ENCODE results near the gene PALD1.

DNA sequence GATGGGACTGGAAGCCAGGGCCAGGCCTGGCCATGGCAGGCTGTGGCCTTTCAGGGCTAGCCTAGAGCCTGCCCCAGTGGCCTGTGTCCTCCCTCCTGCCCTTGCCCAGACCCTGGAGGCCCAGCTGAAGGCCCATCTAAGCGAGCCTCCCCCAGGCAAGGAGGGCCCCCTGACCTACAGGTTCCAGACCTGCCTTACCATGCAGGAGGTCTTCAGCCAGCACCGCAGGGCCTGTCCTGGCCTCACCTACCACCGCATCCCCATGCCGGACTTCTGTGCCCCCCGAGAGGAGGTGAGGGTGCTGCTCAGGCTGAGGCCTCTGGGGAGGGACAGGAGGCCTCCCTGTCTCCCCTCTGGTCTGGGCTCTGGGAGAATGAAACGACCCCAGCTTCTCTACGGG lies 60.9 kb downstream of the PALD1 start:
- TF ChIP-seq POLR2AphosphoS5 (IDR thresholded peaks at IDR 0.05; ENCODE audit: low read depth, low read length) = no peak
- no peak for TF ChIP-seq TAF1 (IDR thresholded peaks at IDR 0.05; ENCODE audit: borderline replicate concordance, low read depth, low read length)

Measured in GM12892 (cell line).